ENCODE measurements around the gene BIK.

- TF ChIP-seq ZNF416 (CRISPR knock-in tag; IDR thresholded peaks at IDR 0.05) (no peak), TCF7 (CRISPR knock-in tag; IDR thresholded peaks at IDR 0.05; ENCODE audit: low read depth) (no peak), ZMAT4 (CRISPR knock-in tag; IDR thresholded peaks at IDR 0.05) (no peak), GRHL2 (CRISPR knock-in tag; IDR thresholded peaks at IDR 0.05; ENCODE audit: insufficient replicate concordance, severe bottlenecking) (no peak), E2F4 (CRISPR knock-in tag; IDR thresholded peaks at IDR 0.05; ENCODE audit: borderline replicate concordance, low read depth) (no peak), USF2 (CRISPR knock-in tag; IDR thresholded peaks at IDR 0.05) (no peak), CBFB (CRISPR knock-in tag; IDR thresholded peaks at IDR 0.05; ENCODE audit: low read depth) (no peak), E2F1 (CRISPR knock-in tag; IDR thresholded peaks at IDR 0.05) (no peak), IRF2 (CRISPR knock-in tag; IDR thresholded peaks at IDR 0.05; ENCODE audit: borderline replicate concordance, low read depth) (no peak), ZBTB43 (CRISPR knock-in tag; IDR thresholded peaks at IDR 0.05) (no peak)
- TF ChIP-seq, protein P1, sequence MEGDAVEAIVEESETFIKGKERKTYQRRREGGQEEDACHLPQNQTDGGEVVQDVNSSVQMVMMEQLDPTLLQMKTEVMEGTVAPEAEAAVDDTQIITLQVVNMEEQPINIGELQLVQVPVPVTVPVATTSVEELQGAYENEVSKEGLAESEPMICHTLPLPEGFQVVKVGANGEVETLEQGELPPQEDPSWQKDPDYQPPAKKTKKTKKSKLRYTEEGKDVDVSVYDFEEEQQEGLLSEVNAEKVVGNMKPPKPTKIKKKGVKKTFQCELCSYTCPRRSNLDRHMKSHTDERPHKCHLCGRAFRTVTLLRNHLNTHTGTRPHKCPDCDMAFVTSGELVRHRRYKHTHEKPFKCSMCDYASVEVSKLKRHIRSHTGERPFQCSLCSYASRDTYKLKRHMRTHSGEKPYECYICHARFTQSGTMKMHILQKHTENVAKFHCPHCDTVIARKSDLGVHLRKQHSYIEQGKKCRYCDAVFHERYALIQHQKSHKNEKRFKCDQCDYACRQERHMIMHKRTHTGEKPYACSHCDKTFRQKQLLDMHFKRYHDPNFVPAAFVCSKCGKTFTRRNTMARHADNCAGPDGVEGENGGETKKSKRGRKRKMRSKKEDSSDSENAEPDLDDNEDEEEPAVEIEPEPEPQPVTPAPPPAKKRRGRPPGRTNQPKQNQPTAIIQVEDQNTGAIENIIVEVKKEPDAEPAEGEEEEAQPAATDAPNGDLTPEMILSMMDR (IDR thresholded peaks at IDR 0.05) = no peak
Measured at GRCh38 chr22:43157874-43158546, 47.5 kb downstream of the BIK start.

All from WTC11 (cell line).